Activated CD8-positive, alpha-beta T cell treated with anti-CD3 and anti-CD28 coated beads for 36 hours (primary cell): ENCODE results near the gene IP6K3. TPM values are rescaled to one million over a fixed set of nuclear protein-coding genes. Genes with fewer than 3 reads are reported as not detected.

ENCODE experiments used
- ATAC-seq: fragments of 200-7000 bp; cut with Tn5 transposase; one replicate; pipeline ENCODE4 v1.10.0; 2021; ENCODE audit warnings: mild to moderate bottlenecking, moderate library complexity
- CTCF ChIA-PET: fragments of 350-600 bp; sonication (Branson Sonifier 250); formaldehyde crosslinking; loops from one replicate; lab custom pipeline; 2021; ENCODE audit warnings: antibody characterized with exemption; lab: Charles Lee
- POLR2A ChIA-PET: fragments of 350-600 bp; sonication (Branson Sonifier 250); formaldehyde crosslinking; loops from one replicate; lab custom pipeline; 2021; ENCODE audit warnings: antibody characterized with exemption; lab: Charles Lee
- DNase-seq: peaks from one replicate; pipeline ENCODE4 v3.0.0-alpha.2; 2020
- H3K27ac Mint-ChIP-seq: one replicate; pipeline ENCODE4 v1.8.0; 2021; ENCODE audit warnings: mild to moderate bottlenecking, mixed read lengths
- H3K27me3 Mint-ChIP-seq: one replicate; pipeline ENCODE4 v1.8.0; 2021; ENCODE audit warnings: mixed read lengths
- H3K36me3 Mint-ChIP-seq: one replicate; pipeline ENCODE4 v1.8.0; 2021; ENCODE audit warnings: low read depth, mixed read lengths
- H3K4me1 Mint-ChIP-seq: one replicate; pipeline ENCODE4 v1.8.0; 2021; ENCODE audit warnings: low read depth, mixed read lengths
- H3K4me3 Mint-ChIP-seq: one replicate; pipeline ENCODE4 v1.8.0; 2021; ENCODE audit warnings: mild to moderate bottlenecking, moderate library complexity, mixed read lengths
- H3K9me3 Mint-ChIP-seq: one replicate; pipeline ENCODE4 v1.8.0; 2021; ENCODE audit warnings: mixed read lengths
- intact Hi-C: fragments of 100-400 bp; cut with micrococcal nuclease; formaldehyde crosslinking; loops from one replicate; pipeline ENCODE4 v1.10.0; 2022
- total RNA-seq, 2 experiments: library from RNA; stranded (reverse); gene quantifications; one replicate each; pipeline ENCODE4 v1.2.3, GENCODE V29; 2021
- TF ChIP-seq, protein P1 (sequence below): fragments of 200-600 bp; IDR thresholded peaks from one replicate; pipeline ENCODE4 v1.8.0; 2022; ENCODE audit warnings: antibody characterized with exemption, mild to moderate bottlenecking

Gene IP6K3
- total RNA-seq, 2 experiments from 2014 or later: not detected

GRCh38 chr6:33776186-33776585 is 29.5 kb upstream of the IP6K3 start:
- ATAC-seq: no peak
- no peak for DNase-seq
- CTCF ChIA-PET: interaction anchor here (1.4 kb wide), 1 partner anchor 9 kb away, joined by 5 read pairs; no protein-coding TSS in a partner anchor
- Mint-ChIP-seq H3K4me3 (no peak overlapping the region), H3K27me3 (no peaks in the 10 kb centered on the region), H3K9me3 (no peaks in the 10 kb centered on the region), H3K4me1 (peaks cover 5% of the 10 kb centered on the region), H3K36me3 (peaks cover 45% of the 10 kb centered on the region), H3K27ac (no peak overlapping the region)
- TF ChIP-seq, protein P1, sequence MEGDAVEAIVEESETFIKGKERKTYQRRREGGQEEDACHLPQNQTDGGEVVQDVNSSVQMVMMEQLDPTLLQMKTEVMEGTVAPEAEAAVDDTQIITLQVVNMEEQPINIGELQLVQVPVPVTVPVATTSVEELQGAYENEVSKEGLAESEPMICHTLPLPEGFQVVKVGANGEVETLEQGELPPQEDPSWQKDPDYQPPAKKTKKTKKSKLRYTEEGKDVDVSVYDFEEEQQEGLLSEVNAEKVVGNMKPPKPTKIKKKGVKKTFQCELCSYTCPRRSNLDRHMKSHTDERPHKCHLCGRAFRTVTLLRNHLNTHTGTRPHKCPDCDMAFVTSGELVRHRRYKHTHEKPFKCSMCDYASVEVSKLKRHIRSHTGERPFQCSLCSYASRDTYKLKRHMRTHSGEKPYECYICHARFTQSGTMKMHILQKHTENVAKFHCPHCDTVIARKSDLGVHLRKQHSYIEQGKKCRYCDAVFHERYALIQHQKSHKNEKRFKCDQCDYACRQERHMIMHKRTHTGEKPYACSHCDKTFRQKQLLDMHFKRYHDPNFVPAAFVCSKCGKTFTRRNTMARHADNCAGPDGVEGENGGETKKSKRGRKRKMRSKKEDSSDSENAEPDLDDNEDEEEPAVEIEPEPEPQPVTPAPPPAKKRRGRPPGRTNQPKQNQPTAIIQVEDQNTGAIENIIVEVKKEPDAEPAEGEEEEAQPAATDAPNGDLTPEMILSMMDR: no peak
- intact Hi-C loops: no loop called here
- POLR2A ChIA-PET: interaction anchor here (0.5 to 1.4 kb wide), 2 partner anchors 12 to 105 kb away, joined by 3 to 5 read pairs; no protein-coding TSS in a partner anchor

- TF ChIP-seq, protein P1: no peak
- DNase-seq (no peak), ATAC-seq (no peak)
- POLR2A ChIA-PET: no interaction called here
- Mint-ChIP-seq H3K36me3 (peaks cover 34% of the 10 kb centered on the region), H3K4me3 (no peak overlapping the region), H3K27ac (no peak overlapping the region), H3K27me3 (no peaks in the 10 kb centered on the region), H3K4me1 (peaks cover 5% of the 10 kb centered on the region), H3K9me3 (no peaks in the 10 kb centered on the region)
- CTCF ChIA-PET: interaction anchor here (1.0 kb wide), 1 partner anchor 78 kb away, joined by 3 read pairs; no protein-coding TSS in a partner anchor
- intact Hi-C loops: loop anchor here (5.0 kb wide), 1 partner anchor 253 kb away; no protein-coding TSS in a partner anchor
Observed at GRCh38 chr6:33774774-33775173, 28.1 kb upstream of the IP6K3 start.

DNA sequence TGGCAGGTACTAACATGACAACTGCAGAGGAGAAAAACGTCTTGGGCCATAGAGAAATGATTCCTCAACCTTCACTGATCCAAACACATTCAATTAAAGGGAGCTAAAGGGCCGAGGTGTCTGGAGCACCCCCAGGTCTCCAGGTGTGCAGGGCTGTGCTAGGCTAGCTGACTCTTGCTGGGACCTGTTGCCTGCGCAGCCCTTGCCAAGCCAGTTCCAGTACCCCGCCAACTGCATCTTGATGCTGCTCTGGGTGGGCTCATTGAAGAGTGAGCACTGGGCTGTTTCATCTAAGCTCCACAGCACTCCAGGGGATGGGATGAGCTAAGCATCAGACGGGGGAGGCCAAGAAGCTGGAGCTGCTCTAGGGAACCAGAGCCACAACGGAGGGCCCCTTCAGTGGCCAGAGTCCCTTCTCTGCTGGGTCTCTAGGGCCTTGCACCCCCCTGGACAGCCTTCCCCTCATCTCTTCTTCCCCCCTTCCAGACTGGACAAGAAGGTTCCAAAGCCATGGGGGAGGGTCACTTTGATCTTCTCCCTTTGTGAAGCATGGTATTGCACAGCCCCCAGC is 26.3 kb upstream of the IP6K3 start:
- TF ChIP-seq, protein P1: no peak

GRCh38 chr6:33772082-33772830 is 25.6 kb upstream of the IP6K3 start:
- POLR2A ChIA-PET: interaction anchor here (0.9 to 1.6 kb wide), 3 partner anchors 29 to 85 kb away, joined by 3 read pairs; partner anchors contain the start of gene UQCC2
- DNase-seq: no peak
- H3K9me3 Mint-ChIP-seq: no peaks in the 10 kb centered on the region
- H3K36me3 Mint-ChIP-seq: peaks cover 19% of the 10 kb centered on the region
- TF ChIP-seq, protein P1: no peak
- no peak for ATAC-seq
- peaks cover 7% of the 10 kb centered on the region for H3K27me3 Mint-ChIP-seq
- CTCF ChIA-PET: interaction anchor here (0.7 to 9.0 kb wide), 31 partner anchors 9 to 383 kb away, joined by 3 to 132 read pairs (median 5); partner anchors contain the start of genes BAK1, IP6K3, LEMD2 and UQCC2
- no peak overlapping the region for H3K4me3 Mint-ChIP-seq
- peaks cover 9% of the 10 kb centered on the region for H3K4me1 Mint-ChIP-seq
- H3K27ac Mint-ChIP-seq: no peak overlapping the region
- intact Hi-C loops: loop anchor here (5.0 kb wide), 1 partner anchor 255 kb away; no protein-coding TSS in a partner anchor

More for the DNA sequence above, 26.3 kb upstream of the IP6K3 start:
- Mint-ChIP-seq H3K27me3 (peaks cover 7% of the 10 kb centered on the region), H3K27ac (no peak overlapping the region), H3K4me3 (no peak overlapping the region), H3K36me3 (peaks cover 23% of the 10 kb centered on the region), H3K9me3 (no peaks in the 10 kb centered on the region), H3K4me1 (peaks cover 9% of the 10 kb centered on the region)
- ChIA-PET CTCF (interaction anchor here (0.7 to 9.0 kb wide), 7 partner anchors 9 to 381 kb away, joined by 3 to 132 read pairs (median 16); partner anchors contain the start of genes IP6K3, LEMD2 and UQCC2), POLR2A (interaction anchor here (0.9 to 1.3 kb wide), 2 partner anchors 30 to 85 kb away, joined by 3 read pairs; no protein-coding TSS in a partner anchor)
- ATAC-seq (no peak), DNase-seq (no peak)
- intact Hi-C loops: loop anchor here (5.0 kb wide), 1 partner anchor 254 kb away; no protein-coding TSS in a partner anchor
